Stimulated activated CD8-positive, alpha-beta memory T cell treated with anti-CD3 and anti-CD28 coated beads, Interleukin-4, amount 100 ng/mL, for 1 hour (primary cell): ENCODE measurements around the gene SETD7.

ENCODE experiments used
- DNase-seq, 2 donors: peaks; one replicate each; pipeline ENCODE4 v3.0.0-alpha.2; 2020; ENCODE audit warnings: low read depth in 2 of 2, low spot score in 1 of 2

The SETD7 gene

DNA sequence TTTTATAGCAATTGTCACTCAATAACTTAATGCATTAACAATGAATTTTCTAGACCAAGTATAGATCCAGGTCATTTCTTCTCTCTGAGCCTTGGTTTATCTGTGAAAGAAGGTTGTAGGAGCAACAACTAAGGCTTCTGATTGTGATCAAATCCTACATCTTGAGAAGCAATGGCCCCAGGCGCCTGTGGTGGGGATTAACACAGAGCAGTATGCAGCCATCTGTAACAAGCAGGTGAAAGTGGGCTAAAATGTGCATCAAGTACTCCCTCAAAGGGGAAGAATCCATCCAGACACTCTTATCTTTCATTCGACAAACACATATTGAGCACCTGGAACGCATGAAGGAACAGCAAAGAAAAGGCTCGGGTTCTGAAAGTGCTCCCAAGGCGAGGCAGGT, 19.1 kb upstream of the SETD7 start:
- DNase-seq, result no peak

DNA sequence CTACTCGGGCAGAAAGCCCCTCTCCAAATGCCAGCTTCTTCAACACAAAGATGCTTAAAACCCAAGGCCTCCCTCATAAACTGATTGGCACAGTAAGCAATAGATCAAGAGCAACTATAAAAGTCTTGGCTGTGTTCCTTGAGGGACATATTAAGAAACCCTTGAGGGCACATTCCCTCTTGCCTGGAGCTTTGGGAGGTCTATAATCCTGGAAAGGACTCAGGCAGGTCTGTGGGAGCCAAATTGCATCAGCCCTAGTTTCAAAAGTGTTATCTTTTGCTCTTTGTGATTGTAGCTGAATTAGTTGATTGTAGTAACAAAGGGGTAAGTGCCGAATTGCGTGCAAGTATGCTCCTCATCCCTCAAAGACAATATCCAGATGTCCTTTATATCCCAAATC, 18.6 kb upstream of the SETD7 start:
- DNase-seq, result no peak

DNA sequence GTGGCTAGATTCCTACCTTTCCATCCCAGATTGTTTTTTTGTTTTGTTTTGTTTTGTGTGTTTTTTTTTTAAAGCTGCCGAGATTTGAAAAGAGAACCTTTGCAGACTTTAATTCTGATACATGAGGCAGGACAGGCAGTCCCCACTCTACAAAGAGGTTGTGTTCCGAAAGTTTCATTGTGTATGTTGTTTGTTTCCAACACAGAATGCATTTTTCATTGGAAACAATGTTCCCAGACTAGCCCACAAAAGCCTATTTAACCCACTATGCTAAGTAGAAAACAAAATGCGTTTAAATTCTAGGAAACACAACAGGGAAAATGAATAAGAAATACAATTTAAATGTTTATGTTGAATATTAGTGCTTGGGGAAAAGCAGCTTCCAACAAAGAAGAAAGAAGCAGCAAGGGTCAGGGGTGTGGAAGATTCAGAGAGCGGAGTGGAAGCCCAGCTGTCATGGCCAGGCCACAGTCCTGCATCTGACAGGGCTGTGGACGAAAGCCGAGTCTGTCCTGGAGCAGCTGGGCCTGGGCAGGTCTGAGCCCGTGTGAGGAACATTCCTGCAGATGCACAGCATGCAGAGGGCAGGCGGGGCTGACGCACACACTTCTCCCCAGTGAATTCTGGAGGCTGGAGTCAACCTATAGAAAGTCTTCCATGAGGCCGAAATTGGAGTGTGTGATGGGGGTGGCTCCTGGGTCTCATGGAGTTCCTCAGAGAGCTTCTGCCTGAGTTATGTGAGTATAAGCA, 12.4 kb upstream of the SETD7 start:
- no peak for DNase-seq

DNA sequence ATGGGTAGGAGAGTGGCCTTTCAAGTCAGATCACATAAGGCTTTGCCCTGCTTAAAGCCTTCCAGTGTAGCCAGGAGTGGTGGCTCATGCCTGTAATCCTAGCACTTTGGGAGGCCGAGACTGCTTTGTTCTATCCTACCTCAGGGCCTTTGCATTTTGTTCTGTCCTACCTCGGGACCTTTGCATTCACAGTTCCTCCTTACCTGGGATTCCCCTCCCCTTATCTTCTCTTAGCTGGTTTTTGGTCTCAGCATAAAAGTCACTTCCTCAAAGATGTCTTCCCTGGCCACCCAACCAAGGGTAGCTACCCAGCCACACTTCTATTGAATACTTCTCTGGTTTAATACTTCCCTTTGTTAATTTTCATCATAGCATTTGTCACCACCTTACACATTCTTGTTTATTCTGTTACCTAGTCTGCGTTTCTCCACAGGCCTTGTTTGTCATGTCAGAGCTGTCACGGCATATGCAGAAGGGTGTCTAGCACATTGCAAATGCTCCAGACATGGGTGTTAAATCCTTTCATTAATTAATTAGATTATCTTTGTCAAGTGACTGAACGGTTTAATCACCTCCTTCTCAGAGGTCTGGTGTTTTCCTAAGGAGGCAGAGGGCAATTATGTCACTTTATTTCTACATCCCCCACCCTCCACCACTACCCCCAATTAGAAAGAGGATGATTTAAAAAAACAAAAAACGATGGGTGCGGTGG, 11.3 kb upstream of the SETD7 start:
- DNase-seq, result no peak

DNA sequence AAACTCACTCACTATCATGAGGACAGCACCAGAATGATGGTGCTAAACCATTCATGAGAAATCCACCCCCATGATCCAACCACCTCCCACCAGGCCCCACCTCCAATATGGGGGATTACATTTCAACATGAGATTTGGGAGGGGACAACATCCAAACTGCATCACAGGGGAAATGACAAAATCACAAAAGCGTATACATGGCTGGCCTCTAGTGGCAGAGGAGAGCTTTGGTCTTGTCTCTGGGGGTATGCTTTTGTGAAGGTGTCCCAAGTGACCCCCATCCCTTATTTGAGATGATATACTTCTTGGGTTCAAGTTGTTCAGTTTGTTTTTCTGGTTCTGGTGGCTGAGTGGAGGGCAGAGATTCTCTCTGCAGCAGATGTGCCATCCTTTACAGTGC, 8.5 kb upstream of the SETD7 start:
- DNase-seq, result no peak

DNA sequence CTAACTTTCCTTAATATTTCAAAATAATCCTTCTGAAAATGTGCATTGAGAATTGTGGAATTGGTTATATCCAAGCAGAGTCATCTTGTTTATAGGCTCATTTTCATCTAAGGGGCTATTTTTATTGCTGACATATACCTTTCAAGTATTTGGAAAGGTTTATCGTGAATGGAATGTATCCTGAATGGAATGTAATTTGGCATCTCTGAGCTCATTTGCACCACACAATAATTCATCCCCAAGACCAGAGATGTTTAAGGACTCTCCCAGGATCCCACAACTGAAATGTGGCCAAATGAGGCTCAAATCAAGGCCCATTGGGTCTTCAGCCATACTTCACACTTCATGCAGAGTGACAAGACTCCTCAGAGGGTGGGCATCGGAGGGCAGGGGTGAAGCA, 7.5 kb upstream of the SETD7 start:
- DNase-seq, result no peak

DNA sequence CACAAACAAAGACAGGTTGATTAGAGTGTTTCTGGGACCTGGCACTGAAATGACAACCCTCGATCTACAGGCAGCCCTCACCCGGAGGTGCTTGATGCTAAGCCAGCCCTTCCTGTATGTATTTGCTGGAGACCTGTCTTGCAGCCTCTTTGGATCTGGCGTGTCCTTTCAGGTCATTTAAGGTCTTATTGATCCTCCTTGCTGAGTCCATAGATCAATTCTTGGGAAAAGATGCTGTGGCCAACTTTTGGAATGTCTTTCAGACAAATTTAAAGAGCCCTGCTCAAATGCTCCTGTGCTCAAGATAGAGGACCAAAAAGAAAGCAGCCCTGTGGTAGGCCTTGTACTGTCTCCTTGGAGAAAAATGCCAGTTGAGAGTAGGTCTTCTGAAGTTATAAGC, 6.8 kb upstream of the SETD7 start:
- DNase-seq, result no peak

DNA sequence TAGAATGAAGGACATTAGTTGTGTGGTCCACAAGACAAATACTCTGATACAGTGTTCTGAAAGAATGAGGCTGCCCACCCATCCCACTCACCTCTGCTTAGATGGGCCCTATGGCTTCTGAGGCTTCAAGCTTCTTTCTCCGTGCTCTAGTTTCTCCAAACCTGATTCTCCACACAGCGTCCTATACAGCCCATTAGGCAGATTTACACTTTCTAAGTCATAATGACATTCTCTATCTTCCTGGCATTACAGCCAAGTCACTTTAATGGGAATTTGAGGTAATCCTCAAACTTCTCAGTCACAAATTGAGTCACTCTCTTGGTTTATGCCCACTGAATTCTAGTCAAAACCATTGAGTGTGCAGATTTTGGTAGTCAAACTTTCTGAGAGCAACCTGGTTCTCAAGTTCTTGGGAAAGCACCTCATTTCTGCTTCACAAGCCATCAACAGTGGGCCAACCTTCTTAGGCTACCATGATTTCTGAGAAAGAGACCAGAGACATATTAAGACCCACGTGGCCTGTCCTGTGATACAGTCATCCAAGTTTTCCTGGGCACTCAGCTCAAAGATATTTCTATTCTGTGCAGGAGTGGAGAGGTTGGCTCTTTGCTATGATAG, 6.2 kb upstream of the SETD7 start:
- no peak for DNase-seq

DNA sequence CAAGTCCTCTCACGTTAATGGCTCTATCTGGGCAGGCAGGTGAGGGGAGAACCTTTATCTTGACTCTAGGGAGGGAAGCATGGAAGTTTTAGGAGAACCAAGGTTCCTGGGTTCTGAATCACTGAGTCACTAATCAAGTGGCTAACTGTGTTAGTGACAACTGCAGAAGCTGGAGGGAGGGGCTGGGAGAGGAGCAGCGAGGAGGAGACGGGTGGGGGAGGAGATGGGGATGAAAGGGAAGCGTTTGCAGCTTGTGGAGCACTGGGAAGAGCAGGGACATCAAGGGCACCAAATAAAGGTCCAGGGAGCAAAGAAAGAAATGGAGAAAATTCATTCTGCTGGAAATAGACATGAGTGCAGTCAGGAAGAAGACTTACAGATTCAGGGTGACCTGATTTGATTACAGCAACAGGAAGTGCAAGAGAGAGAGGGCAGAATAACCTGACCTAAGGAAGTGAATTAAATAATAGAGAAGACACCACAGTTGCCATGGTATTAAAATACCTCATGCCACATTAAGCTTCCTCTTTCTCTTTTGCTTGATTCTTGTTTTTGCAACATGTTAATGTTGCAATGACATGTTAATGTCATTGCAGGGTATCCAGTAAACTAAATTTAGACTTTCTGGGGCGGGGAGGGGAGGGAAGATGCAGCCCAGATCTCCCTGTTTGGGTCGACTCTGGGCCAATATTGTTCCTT, 4.5 kb upstream of the SETD7 start:
- DNase-seq, result no peak

DNA sequence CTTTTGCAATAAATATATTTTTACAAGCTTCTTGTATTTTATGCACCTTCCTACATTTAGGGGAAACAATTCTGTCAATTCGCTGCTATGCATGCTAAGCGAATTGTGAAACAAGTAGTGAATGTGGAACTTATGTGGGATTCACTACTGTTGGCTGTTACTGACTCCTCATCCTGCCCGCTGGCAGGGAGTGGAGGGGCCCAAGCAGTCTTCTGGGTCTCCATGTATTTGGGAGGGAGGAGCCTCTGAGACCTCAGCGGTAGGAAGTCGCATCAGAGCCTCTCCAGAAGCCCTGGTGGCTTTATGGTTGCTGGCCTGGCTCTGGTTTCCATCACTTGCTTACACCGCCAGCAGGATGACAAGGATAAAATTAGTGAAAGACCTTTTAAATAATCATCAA, 3.7 kb upstream of the SETD7 start:
- DNase-seq, result no peak

DNA sequence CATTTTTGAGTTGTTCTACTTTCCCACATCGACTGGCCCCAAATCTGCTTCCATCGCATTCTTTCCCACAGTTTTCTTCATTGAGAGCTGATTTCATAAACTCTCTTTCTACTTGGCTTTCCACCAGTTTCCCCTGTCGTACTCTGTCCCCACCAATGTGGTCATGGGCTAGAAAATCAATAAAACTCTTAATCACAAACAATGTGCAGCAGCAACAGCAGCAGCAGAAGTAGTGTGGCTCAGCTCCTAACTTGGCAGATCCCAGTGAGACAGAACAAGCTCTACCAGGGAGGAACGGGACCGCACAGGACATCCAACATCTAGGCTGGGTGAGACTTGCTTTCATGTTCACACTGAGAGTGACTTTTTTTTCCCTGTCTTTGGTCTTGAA, 3.1 kb upstream of the SETD7 start:
- DNase-seq, result no peak

DNA sequence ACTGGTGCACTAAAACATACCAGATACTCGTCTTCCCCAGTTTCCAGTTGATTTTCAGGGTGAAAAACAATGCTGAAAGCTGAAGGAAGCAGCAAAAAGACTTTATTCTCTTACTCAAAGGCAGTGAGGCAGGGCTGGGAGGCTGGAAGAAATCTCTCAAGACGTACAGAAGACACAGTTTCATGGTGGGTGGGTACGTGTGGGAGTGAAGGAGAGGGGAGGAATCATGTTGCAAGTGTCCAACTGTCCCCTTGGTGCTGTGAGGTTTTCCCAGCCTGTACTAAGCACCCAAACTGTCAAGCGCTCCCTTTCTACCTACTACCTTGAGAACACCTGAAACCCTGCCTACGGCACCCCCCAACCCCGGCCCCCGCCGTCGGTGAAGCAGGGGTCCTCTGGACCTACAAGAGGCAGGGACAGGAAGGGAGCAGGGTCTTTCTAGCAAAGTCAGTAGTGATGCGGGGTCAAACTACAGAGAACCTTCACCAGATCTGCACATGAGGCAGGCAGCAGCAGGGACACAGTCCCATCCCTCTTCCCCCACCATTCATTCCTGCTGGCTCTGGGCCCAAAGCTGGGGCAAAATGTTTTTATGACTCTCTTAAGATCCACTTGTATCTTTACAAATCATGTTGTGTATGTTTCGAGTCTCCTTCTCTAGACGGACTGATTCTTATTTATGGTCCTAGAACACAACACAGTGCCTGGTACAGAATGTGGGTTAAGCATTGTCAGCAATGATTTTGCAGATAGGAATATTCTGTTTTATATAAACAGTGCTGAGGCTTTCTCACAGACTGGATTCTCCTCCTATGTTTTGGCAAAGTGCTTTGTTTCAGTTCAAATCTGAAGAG, 2.4 kb upstream of the SETD7 start:
- no peak for DNase-seq

DNA sequence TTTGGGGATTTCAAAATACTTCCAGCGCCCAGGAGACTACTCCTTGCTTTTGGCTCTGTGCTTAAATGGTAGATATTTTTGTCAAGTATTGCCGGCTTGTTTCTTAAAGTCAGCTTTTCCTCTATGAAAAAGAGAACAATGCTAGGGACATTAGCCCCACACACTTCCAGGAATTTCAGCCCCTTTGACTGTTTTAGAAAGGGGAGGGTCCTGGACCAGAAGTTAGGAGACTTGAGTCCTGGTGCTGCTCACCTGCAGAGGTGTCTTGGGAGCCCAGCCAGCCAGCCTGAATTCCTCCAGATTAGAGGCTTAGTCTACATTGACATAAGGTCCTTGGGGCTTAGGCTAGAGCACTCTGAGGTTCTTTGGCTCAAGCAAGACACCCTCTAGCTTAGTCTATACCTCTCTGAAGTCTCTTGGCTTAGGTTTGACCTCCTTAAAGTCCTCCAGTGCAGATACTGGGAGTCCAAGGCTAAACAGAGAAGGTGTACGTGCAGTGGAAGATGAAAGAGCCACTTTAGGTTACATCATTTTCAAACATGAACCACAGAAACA, 1.6 kb upstream of the SETD7 start:
- DNase-seq, result no peak

DNA sequence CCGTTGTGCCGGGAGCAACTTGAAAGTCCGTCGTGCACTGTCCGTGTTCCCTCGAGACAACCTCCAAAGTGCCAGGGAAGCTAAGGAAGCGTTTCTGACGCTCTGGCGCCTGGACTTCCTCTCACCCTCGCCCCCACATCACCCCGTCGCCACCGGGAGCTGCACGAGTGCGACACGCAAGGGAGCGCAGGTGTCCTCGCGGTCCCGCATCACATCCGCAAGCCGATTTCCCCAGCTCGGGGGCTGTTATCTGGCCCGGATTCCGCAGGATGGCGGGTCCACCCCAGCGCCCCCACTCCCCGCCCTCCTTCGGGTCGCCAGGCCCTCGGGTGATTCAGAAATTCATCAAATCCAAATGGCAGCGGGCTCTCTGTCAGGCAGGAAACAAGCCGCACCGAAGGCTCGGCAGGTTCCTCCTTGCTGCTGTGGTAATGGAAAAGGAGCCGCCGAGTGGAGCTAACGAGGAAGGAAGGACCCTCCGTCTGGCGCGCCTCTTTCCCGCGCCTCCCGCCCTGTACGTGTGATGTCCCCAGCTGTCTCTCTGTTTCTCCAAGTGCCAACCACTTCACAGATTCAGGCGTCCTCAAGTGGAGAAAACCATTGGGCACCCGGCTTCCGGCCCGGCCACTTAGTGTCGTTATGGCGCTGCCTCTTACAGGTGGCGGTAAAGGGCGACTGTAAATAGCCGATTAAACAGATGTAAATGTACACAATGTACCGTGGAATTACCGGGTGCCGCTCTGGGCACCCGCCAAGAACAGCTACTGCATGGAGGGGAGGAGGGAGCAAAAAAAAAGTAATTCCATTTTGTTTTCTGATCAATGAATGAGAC, 921 bp upstream of the SETD7 start:
- peak in 1 of 2 donors; percentile 16 for DNase-seq

DNA sequence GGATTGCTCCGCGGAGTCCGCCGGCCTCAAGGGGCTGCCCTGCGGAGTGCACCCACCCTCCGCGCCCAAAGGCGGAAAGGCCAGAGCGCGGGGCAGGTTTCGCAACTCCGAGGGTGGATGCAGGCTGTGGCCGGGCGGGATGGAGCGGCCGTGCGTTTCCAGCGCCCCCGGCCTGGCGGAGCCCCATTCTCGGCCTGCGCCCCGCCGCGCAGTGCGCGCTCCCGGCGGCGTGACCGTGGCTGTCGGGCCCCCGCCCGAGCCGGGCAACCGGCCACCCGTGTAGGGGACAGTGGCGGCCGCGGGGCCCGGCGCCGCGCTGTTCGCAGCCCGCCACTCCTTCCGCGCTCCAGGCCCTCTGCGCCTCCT, 331 bp downstream of the SETD7 start:
- DNase-seq, result no peak

DNA sequence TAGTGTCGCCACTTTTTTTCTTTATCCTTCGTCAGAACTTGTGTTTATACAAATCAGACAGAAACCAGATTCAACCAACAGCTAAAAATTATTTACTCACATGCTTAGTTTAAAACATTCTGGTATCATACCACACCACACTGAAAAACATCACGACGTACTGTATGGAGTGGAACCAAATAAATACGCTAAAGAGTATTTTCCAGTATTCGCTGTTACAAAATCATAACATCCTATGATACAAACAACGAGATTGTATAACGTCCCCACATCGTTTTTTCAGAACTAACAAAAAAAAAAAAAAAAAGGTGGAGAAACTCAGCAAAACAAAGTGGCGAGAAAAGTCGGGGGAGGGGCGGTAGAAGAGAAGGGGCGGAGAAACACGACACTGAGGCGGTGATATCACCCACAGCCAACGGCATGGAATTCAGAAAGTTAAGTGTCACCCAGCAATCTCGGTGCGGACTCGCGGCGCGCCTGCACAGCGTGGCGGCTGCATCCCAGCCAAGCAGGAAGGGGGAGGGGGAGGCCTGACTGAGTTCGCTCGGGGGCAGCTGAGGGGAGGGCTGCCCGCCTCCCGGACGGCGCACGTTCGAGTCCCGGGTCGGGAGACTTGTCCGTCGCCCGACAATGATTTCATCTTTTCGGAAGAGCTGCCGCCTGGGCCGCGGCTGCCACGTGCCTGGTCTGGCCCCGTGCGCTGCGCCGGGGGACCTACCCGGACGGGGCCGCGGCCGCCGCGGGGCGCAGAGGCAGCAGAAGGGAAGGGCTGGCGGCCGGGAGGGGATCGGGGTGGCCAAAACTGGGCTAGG, 920 bp downstream of the SETD7 start:
- DNase-seq, result peak; percentile 35 to 42

DNA sequence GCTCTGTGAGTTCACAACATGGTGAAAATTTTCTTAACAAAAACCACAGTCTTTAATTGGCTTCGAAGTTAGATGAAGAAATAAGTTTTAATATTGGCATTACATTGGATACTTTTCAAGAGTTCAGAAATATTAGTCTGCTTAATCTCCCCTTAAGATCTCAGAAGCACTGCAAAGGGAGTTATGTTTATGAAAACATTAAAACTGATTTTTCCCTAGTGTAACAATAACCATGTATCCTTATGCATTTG, 1.5 kb downstream of the SETD7 start:
- DNase-seq, result no peak

DNA sequence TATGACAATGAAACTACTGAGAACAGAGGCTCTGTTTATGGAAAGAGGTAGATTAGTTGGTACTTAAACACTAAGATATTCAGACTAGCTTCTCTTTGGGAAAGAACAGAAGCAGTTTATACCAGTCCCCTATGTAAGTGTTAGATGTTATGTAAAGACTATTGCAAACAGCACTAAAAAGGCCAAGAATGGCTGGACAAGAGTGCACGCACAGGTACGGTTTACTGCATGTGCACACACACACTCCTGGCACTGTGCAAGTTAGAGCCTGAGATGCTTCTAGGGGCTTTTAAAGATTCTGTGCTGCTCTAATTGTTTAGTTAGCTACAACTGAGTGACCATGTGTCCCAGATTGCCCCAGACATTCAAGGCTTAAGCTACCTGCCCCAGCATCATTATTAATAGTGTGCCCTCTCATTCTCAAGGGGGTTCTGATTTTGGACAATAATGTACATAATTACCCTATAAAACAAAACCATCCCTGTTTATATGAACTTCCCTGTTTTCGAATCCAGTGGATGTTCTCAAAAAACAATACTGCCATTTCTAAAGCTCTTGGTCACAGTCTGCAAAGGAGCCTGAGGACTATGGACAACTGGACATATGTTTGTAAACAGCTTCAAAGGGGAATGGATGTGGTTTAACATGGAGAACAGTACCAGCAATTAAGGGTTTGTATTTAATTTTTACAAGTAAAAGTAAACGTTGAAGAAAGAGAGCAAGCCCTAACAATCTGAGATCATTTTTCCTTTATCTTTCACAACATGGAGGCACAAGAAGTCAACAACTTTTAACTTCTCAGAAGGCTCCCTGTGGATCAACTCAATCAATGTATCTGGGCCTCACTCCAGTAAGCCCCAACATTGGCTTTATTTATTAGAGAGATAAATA, 2.0 kb downstream of the SETD7 start:
- no peak for DNase-seq
